GM12891 (cell line): ENCODE measurements around the gene BICC1.

Source experiments
- POLR2A ChIP-seq: IDR thresholded peaks from 2 replicates; pipeline ENCODE4 v1.6.1; 2011; ENCODE audit warnings: low read depth, low read length, control low read depth
- TAF1 ChIP-seq: IDR thresholded peaks from 2 replicates; pipeline ENCODE4 v1.6.1; 2011; ENCODE audit warnings: low read depth, low read length, control low read depth

DNA sequence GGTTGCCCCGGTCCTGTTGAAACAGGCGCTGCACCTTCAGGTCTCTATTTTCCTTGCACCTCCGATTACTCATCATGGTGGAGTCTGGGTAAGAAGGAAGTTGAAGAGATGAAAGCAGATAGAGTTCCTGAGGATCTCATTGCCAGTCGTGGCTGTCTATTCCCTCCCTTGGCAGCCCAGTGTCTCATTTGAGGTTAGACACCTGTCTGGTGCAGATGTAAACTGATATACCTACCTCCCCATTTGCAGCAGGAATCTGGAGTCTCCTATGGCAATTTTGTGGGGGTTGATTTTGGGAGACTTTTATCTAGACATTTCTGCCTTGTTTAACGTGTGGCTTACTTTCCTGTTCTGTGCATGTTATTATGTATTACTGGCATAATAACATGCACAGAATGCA lies 212.1 kb downstream of the BICC1 start:
- TF ChIP-seq POLR2A (no peak), TAF1 (no peak)
